ENCODE data around the gene OR2G2. TPM values are rescaled to one million over a fixed set of nuclear protein-coding genes. Genes with fewer than 3 reads are reported as not detected.

The OR2G2 gene
- total RNA-seq, 1 donor from 2014 or later: not detected

DNA sequence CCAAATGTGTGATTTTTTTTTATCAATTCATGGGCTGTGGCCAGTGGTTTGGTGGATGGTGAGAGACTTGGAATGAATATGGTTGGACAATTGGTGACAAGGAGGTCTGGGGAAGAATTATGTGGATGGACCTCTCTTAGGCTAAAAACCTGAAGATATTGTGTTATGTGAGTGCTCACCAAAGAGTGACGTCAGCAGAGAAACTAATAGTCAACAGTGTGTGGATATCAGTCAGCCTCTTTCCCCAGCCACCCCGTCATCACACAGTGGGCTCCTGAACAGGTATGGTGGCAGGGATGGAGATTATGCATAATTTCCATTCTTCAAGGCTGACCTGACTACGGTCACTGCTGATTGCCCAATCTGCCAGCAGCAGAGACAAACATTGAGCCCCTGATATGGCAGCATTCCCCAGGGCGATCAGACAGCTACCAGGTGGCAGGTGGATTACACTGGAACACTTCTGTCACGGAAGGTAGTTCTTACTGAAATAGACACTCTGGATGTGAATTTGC lies 9.2 kb upstream of the OR2G2 start:
- no peaks in the 10 kb centered on the region for H3K9me3 Mint-ChIP-seq (ENCODE audit: low read depth)
- no peak overlapping the region for H3K4me3 Mint-ChIP-seq (ENCODE audit: unreplicated experiment)
- peaks cover 13% of the 10 kb centered on the region for H3K27me3 Mint-ChIP-seq (ENCODE audit: low read depth)
- no peak overlapping the region for H3K27ac Mint-ChIP-seq (ENCODE audit: unreplicated experiment)
- H3K36me3 Mint-ChIP-seq (ENCODE audit: low read depth): no peaks in the 10 kb centered on the region
- no peak for DNase-seq (ENCODE audit: low spot score)
- TF ChIP-seq, protein P1, sequence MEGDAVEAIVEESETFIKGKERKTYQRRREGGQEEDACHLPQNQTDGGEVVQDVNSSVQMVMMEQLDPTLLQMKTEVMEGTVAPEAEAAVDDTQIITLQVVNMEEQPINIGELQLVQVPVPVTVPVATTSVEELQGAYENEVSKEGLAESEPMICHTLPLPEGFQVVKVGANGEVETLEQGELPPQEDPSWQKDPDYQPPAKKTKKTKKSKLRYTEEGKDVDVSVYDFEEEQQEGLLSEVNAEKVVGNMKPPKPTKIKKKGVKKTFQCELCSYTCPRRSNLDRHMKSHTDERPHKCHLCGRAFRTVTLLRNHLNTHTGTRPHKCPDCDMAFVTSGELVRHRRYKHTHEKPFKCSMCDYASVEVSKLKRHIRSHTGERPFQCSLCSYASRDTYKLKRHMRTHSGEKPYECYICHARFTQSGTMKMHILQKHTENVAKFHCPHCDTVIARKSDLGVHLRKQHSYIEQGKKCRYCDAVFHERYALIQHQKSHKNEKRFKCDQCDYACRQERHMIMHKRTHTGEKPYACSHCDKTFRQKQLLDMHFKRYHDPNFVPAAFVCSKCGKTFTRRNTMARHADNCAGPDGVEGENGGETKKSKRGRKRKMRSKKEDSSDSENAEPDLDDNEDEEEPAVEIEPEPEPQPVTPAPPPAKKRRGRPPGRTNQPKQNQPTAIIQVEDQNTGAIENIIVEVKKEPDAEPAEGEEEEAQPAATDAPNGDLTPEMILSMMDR (IDR thresholded peaks at IDR 0.05): no peak
- H3K4me1 Mint-ChIP-seq (ENCODE audit: low read depth): no peaks in the 10 kb centered on the region

DNA sequence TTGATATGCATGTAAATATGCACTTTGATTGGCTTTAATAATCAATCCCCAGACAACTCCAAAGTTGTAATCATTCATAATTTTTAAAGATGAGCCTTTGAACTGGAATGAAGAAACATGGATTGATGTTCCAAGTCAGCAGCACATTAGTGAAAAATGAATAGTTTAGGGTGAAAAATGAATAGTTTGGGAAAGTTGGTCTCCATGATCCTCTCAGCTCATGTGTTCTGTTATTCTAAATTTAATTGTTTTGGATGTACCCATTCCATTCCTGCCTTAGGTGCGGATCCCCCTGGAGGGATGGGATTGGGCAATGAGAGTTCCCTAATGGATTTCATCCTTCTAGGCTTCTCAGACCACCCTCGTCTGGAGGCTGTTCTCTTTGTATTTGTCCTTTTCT lies 17.1 kb downstream of the OR2G2 start, which contains the start of gene OR2G3:
Gene OR2G3, plus strand, starts transcription at position 301 of the 400 bp plus-strand sequence. Its CDS starts 0 bp downstream, at position 301.
- TF ChIP-seq, protein P1 (IDR thresholded peaks at IDR 0.05): no peak
- Mint-ChIP-seq H3K27me3 (ENCODE audit: low read depth) (no peaks in the 10 kb centered on the region), H3K36me3 (ENCODE audit: low read depth) (no peaks in the 10 kb centered on the region), H3K9me3 (ENCODE audit: low read depth) (peaks cover 20% of the 10 kb centered on the region), H3K4me1 (ENCODE audit: low read depth) (no peaks in the 10 kb centered on the region), H3K27ac (ENCODE audit: unreplicated experiment) (no peak within 1 kb of the TSS), H3K4me3 (ENCODE audit: unreplicated experiment) (no peak within 1 kb of the TSS)
- DNase-seq (ENCODE audit: low spot score): no peak

GRCh38 chr1:247613405-247613804 lies 25.2 kb downstream of the OR2G2 start:
- Mint-ChIP-seq H3K36me3 (ENCODE audit: low read depth) (no peaks in the 10 kb centered on the region), H3K27ac (ENCODE audit: unreplicated experiment) (no peak overlapping the region), H3K9me3 (ENCODE audit: low read depth) (peaks cover 29% of the 10 kb centered on the region), H3K4me3 (ENCODE audit: unreplicated experiment) (no peak overlapping the region), H3K4me1 (ENCODE audit: low read depth) (no peaks in the 10 kb centered on the region), H3K27me3 (ENCODE audit: low read depth) (no peaks in the 10 kb centered on the region)
- TF ChIP-seq, protein P1 (IDR thresholded peaks at IDR 0.05): no peak
- DNase-seq (ENCODE audit: low spot score): no peak

DNA sequence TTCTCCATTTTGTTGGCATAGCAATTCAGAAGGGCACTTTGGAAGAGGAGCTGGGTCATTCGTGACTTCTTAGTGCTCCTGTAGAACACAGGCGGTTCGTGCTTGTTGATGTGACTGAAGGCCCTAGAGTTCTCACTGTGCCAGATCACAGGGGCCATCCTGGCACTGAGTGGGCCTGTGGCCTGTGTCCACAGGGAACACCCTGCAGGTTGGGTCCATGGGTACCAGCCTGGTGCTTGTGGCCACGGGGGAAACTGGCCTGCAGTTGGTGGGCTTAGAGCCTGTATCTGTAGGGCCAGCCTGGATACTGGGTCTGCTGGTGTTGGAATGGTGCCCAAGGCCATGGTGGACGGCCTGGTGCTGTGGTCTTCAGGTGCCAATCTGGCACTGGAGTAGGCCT lies 26.5 kb downstream of the OR2G2 start:
- Mint-ChIP-seq H3K4me3 (ENCODE audit: unreplicated experiment) (no peak overlapping the region), H3K9me3 (ENCODE audit: low read depth) (peaks cover 19% of the 10 kb centered on the region), H3K27ac (ENCODE audit: unreplicated experiment) (no peak overlapping the region), H3K36me3 (ENCODE audit: low read depth) (no peaks in the 10 kb centered on the region), H3K27me3 (ENCODE audit: low read depth) (no peaks in the 10 kb centered on the region), H3K4me1 (ENCODE audit: low read depth) (no peaks in the 10 kb centered on the region)
- TF ChIP-seq, protein P1 (IDR thresholded peaks at IDR 0.05): no peak
- DNase-seq (ENCODE audit: low spot score): no peak

DNA sequence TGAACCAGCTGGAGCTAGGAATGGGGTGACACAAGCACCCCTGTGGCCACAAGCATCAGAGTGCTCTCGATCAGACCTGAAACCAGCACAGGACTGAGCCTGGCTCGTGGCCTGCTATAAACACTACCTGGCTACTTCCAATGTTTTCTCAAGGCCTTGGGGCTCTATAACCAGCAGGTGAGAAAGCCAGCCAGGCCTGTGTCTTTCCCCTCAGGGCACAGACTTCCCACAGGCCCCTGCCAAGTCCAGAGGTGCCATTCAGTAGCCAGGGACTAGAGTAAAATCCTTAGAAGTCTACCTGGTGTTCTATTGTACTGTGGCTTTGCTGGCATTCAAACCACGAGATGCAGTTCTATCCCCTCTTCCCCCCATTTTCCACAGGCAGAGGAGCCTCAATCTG lies 39.8 kb downstream of the OR2G2 start:
- Mint-ChIP-seq H3K27ac (ENCODE audit: unreplicated experiment) (no peak overlapping the region), H3K9me3 (ENCODE audit: low read depth) (peaks cover 31% of the 10 kb centered on the region), H3K4me1 (ENCODE audit: low read depth) (no peaks in the 10 kb centered on the region), H3K27me3 (ENCODE audit: low read depth) (no peaks in the 10 kb centered on the region), H3K36me3 (ENCODE audit: low read depth) (no peaks in the 10 kb centered on the region), H3K4me3 (ENCODE audit: unreplicated experiment) (no peak overlapping the region)
- no peak for DNase-seq (ENCODE audit: low spot score)
- TF ChIP-seq, protein P1 (IDR thresholded peaks at IDR 0.05): no peak
